IMR-90 (cell line): ENCODE data around the gene ZNF232. TPM values are rescaled to one million over a fixed set of nuclear protein-coding genes. Genes with fewer than 3 reads are reported as not detected.
"Not testable (repeated sequence)": the region's sequence is repeated elsewhere in the genome, so short reads cannot be mapped to it uniquely, and the experiment has no call there.

Source experiments
- ATAC-seq: fragments of 200-7000 bp; cut with Tn5 transposase; 2 replicates; pipeline ENCODE4 v1.9.1; 2020; ENCODE audit warnings: low read depth, mild to moderate bottlenecking, moderate library complexity
- BruUV-seq: library from RNA; stranded (reverse); fragments of 400-500 nt; replicated peaks from 2 replicates; lab custom pipeline; 2021; lab: Mats Ljungman, UMichigan
- CTCF ChIA-PET: fragments of 300-600 bp; formaldehyde crosslinking; extraction: SDS; loops from one replicate; lab custom pipeline; 2021; ENCODE audit warnings: antibody characterized with exemption; lab: Yijun Ruan, JAX
- POLR2A ChIA-PET: fragments of 300-600 bp; sonication (Branson Sonifier 250); formaldehyde crosslinking; loops from one replicate; lab custom pipeline; 2022; ENCODE audit warnings: antibody characterized with exemption; ENCODE audit not compliant: unreplicated experiment; lab: Charles Lee
- DNase-seq: peaks from one replicate; pipeline ENCODE4 v3.0.0; 2013
- H2AFZ ChIP-seq: replicated peaks from 2 replicates; pipeline ENCODE3; 2013; ENCODE audit warnings: low read length, mild to moderate bottlenecking; ENCODE audit not compliant: poor library complexity
- H2AK5ac ChIP-seq: 2 replicates; pipeline ENCODE4 v1.6.1; 2013; ENCODE audit warnings: low read depth, low read length, inconsistent platforms
- H2AK9ac ChIP-seq: replicated peaks from 2 replicates; pipeline ENCODE3; 2013; ENCODE audit warnings: mild to moderate bottlenecking, low read depth, low read length, moderate library complexity; ENCODE audit not compliant: poor library complexity
- H2BK120ac ChIP-seq: 2 replicates; pipeline ENCODE4 v1.6.1; 2013; ENCODE audit warnings: low read depth, low read length, inconsistent platforms
- H2BK15ac ChIP-seq: 3 replicates; pipeline ENCODE4 v1.6.1; 2013; ENCODE audit warnings: low read depth, low read length, inconsistent platforms
- H2BK20ac ChIP-seq: 2 replicates; pipeline ENCODE4 v1.6.1; 2013; ENCODE audit warnings: low read depth, mild to moderate bottlenecking, inconsistent platforms, low read length, moderate library complexity
- H2BK5ac ChIP-seq: 2 replicates; pipeline ENCODE4 v1.6.1; 2013; ENCODE audit warnings: mild to moderate bottlenecking, low read depth, low read length, inconsistent platforms; ENCODE audit not compliant: poor library complexity, severe bottlenecking
- H3K14ac ChIP-seq: replicated peaks from 2 replicates; pipeline ENCODE4 v1.6.1; 2013; ENCODE audit warnings: low read depth, low read length, inconsistent platforms
- H3K18ac ChIP-seq: 2 replicates; pipeline ENCODE4 v1.6.1; 2013; ENCODE audit warnings: low read depth, low read length, control low read depth
- H3K23ac ChIP-seq: 2 replicates; pipeline ENCODE4 v1.6.1; 2013; ENCODE audit warnings: low read depth, low read length, inconsistent platforms
- H3K27ac ChIP-seq: 2 replicates; pipeline ENCODE4 v1.5.1; 2013; ENCODE audit warnings: mild to moderate bottlenecking, control low read depth, low read length; ENCODE audit not compliant: insufficient read depth
- H3K27me3 ChIP-seq: 2 replicates; pipeline ENCODE4 v1.6.1; 2013; ENCODE audit warnings: low read length; ENCODE audit not compliant: control insufficient read depth, insufficient read depth
- H3K36me3 ChIP-seq: 2 replicates; pipeline ENCODE4 v1.6.1; 2013; ENCODE audit warnings: low read length, mixed read lengths; ENCODE audit not compliant: control insufficient read depth, insufficient read depth
- H3K4ac ChIP-seq: 2 replicates; pipeline ENCODE4 v1.6.1; 2013; ENCODE audit warnings: low read depth, low read length, inconsistent platforms
- H3K4me1 ChIP-seq: 2 replicates; pipeline ENCODE4 v1.6.1; 2013; ENCODE audit warnings: low read length, mixed read lengths; ENCODE audit not compliant: control insufficient read depth, insufficient read depth
- H3K4me2 ChIP-seq: 2 replicates; pipeline ENCODE4 v1.6.1; 2013; ENCODE audit warnings: low read depth, mild to moderate bottlenecking, control low read depth, low read length, moderate library complexity
- H3K4me3 ChIP-seq: 2 replicates; pipeline ENCODE4 v1.5.1; 2013; ENCODE audit warnings: low read depth, mild to moderate bottlenecking, control low read depth, low read length, moderate library complexity; ENCODE audit not compliant: insufficient read depth
- H3K56ac ChIP-seq: 2 replicates; pipeline ENCODE4 v1.6.1; 2013; ENCODE audit warnings: low read length, inconsistent platforms; ENCODE audit not compliant: insufficient read depth; ENCODE audit errors: extremely low read depth
- H3K79me1 ChIP-seq, 2 experiments: 2 replicates each; pipeline ENCODE4 v1.6.1; 2013; ENCODE audit warnings: low read length in 2 of 2, inconsistent platforms in 1 of 2, low read depth in 1 of 2
- H3K9ac ChIP-seq: 2 replicates; pipeline ENCODE4 v1.6.1; 2013; ENCODE audit warnings: low read depth, low read length, control low read depth
- H3K9me1 ChIP-seq: 2 replicates; pipeline ENCODE4 v1.6.1; 2013; ENCODE audit warnings: low read length, inconsistent platforms; ENCODE audit not compliant: insufficient read depth
- H3K9me3 ChIP-seq: 2 replicates; pipeline ENCODE4 v1.6.1; 2013; ENCODE audit warnings: low read length; ENCODE audit not compliant: control insufficient read depth, insufficient read depth
- H4K20me1 ChIP-seq: 2 replicates; pipeline ENCODE4 v1.6.1; 2013; ENCODE audit warnings: low read length, inconsistent platforms; ENCODE audit not compliant: insufficient read depth
- H4K5ac ChIP-seq: 2 replicates; pipeline ENCODE4 v1.6.1; 2013; ENCODE audit warnings: mild to moderate bottlenecking, low read depth, low read length, control low read depth
- H4K8ac ChIP-seq, 2 experiments: 2 replicates each; pipeline ENCODE4 v1.6.1; 2013; ENCODE audit warnings: low read depth in 2 of 2, low read length in 2 of 2, control low read depth in 1 of 2, inconsistent platforms in 1 of 2
- H4K91ac ChIP-seq: 2 replicates; pipeline ENCODE4 v1.6.1; 2013; ENCODE audit warnings: low read depth, low read length, inconsistent platforms; ENCODE audit not compliant: insufficient read depth
- WGBS, 2 experiments: methylation state at CpG; one replicate each; pipeline versions ENCODE4 v1.1.5 to v1.1.7; 2013; ENCODE audit warnings: missing lambda C conversion rate in 2 of 2; ENCODE audit not compliant: insufficient read length in 1 of 2; ENCODE audit errors: extremely low coverage in 2 of 2; 5-methylcytosine and 5-hydroxymethylcytosine counted together
- dilution Hi-C: fragments of 300-500 bp; cut with HindIII; formaldehyde crosslinking; loops from one replicate; pipeline ENCODE4 v1.14.3; 2018; ENCODE audit warnings: low sequenced_read_pairs; ENCODE audit not compliant: unreplicated experiment
- in situ Hi-C: fragments of 300-500 bp; cut with MboI; formaldehyde crosslinking; loops from 3 replicates; pipeline ENCODE4 v1.14.3; 2019; ENCODE audit warnings: low sequenced_read_pairs, inconsistent platforms, mixed read lengths
- intact Hi-C: fragments of 100-400 bp; cut with micrococcal nuclease; formaldehyde crosslinking; loops from 2 replicates; pipeline ENCODE4 v1.10.0; 2022
- polyA plus RNA-seq, 3 experiments: library from polyadenylated mRNA; depleted of rRNA; stranded (reverse); fragments of >200 nt; gene quantifications; 2 replicates each; pipeline ENCODE4 v1.2.3, GENCODE V29; 2012; ENCODE audit warnings: low replicate concordance in 1 of 3
- total RNA-seq: library from RNA; depleted of rRNA; stranded (reverse); fragments of >200 nt; gene quantifications from 2 replicates; pipeline ENCODE4 v1.2.3, GENCODE V29; 2012

The ZNF232 gene
- total and polyA plus RNA-seq, 2 of the 4 experiments (the other 2 are of a cell fraction): 3.2 to 6.5 TPM

DNA sequence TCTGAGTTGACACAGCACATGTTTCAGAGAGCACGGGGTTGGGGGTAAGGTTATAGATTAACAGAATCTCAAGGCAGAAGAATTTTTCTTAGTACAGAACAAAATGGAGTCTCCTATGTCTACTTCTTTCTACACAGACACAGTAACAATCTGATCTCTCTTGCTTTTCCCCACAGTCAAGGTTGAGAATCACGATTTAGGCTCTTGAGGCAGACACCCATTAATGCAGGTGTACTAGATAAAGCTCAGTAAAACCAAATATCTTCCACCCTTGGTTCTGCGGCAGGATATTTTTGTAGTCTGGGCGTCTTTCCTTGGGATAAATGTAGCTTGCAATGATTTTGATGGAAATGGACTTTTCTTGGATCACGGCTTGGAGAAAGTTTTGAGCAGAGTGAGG lies 36.2 kb downstream of the ZNF232 start:
- H3K27ac ChIP-seq, BruUV-seq, H4K20me1 ChIP-seq, H3K9me3 ChIP-seq, POLR2A ChIA-PET, H3K27me3 ChIP-seq, in situ Hi-C loops, H2AK9ac ChIP-seq, DNase-seq, H4K8ac ChIP-seq, H2AK5ac ChIP-seq, H3K9me1 ChIP-seq, ATAC-seq, intact Hi-C loops, H4K91ac ChIP-seq, H3K4me3 ChIP-seq, H2BK15ac ChIP-seq, H2BK120ac ChIP-seq, dilution Hi-C loops, H3K4me2 ChIP-seq, H2AFZ ChIP-seq, H3K4ac ChIP-seq, H3K14ac ChIP-seq, H3K9ac ChIP-seq, H3K56ac ChIP-seq, H3K4me1 ChIP-seq, H3K23ac ChIP-seq, H4K5ac ChIP-seq, H2BK5ac ChIP-seq, H3K18ac ChIP-seq, H2BK20ac ChIP-seq, H3K36me3 ChIP-seq, H3K79me1 ChIP-seq: not testable (repeated sequence)
- CTCF ChIA-PET: interaction anchor here (0.6 kb wide), 1 partner anchor 1468 kb away, joined by 3 read pairs; no protein-coding TSS in a partner anchor
- no CpG with 5 or more reads among the region's 5 CpGs for WGBS, 2 experiments
